GM12878 (cell line): Measurements from ENCODE around the gene EIF1. TPM values are rescaled to one million over a fixed set of nuclear protein-coding genes. Genes with fewer than 3 reads are reported as not detected.

ENCODE experiments used
- ATF3 ChIP-seq: IDR thresholded peaks from 2 replicates; pipeline ENCODE4 v1.6.1; 2011; ENCODE audit warnings: low read depth, mild to moderate bottlenecking, low read length, moderate library complexity, borderline replicate concordance; ENCODE audit errors: extremely low read depth
- ATF7 ChIP-seq: fragments of 450-650 bp; IDR thresholded peaks from 2 replicates; pipeline ENCODE4 v1.6.1; 2016; ENCODE audit warnings: low read depth, mild to moderate bottlenecking
- BRCA1 ChIP-seq: IDR thresholded peaks from 2 replicates; pipeline ENCODE4 v1.6.1; 2011; ENCODE audit warnings: low read depth, low read length, improper control_type of control experiment
- E2F4 ChIP-seq: IDR thresholded peaks from 2 replicates; pipeline ENCODE4 v1.6.1; 2012; ENCODE audit warnings: low read depth, low read length, improper control_type of control experiment
- EP300 ChIP-seq, 2 experiments: fragments of 150-350 bp in 1 of 2; IDR thresholded peaks; 2 replicates each; pipeline ENCODE4 v1.6.1; 2011 to 2012; ENCODE audit warnings: low read depth in 2 of 2, low read length in 2 of 2, borderline replicate concordance in 1 of 2, improper control_type of control experiment in 1 of 2, inconsistent platforms in 1 of 2; ENCODE audit not compliant: control insufficient read depth in 1 of 2
- FOXK2 ChIP-seq: fragments of 450-650 bp; IDR thresholded peaks from 2 replicates; pipeline ENCODE4 v1.6.1; 2017; ENCODE audit warnings: mild to moderate bottlenecking, moderate library complexity
- FOXM1 ChIP-seq: IDR thresholded peaks from 2 replicates; pipeline ENCODE4 v1.6.1; 2012; ENCODE audit warnings: low read depth, mild to moderate bottlenecking, inconsistent platforms, low read length, moderate library complexity
- MAX ChIP-seq: IDR thresholded peaks from 2 replicates; pipeline ENCODE4 v1.6.1; 2012; ENCODE audit warnings: low read depth, low read length, improper control_type of control experiment
- MYC ChIP-seq: IDR thresholded peaks from 2 replicates; pipeline ENCODE4 v1.6.1; 2011; ENCODE audit warnings: mild to moderate bottlenecking, low read length, moderate library complexity, inconsistent platforms; ENCODE audit not compliant: insufficient read depth, insufficient replicate concordance, insufficient read length, severe bottlenecking
- NFYA ChIP-seq: IDR thresholded peaks from 2 replicates; pipeline ENCODE4 v1.6.1; 2011; ENCODE audit warnings: low read depth, mild to moderate bottlenecking, low read length, improper control_type of control experiment, borderline replicate concordance
- NR2C1 ChIP-seq: fragments of 450-650 bp; IDR thresholded peaks from 2 replicates; pipeline ENCODE4 v1.6.1; 2017; ENCODE audit warnings: antibody characterized with exemption, mild to moderate bottlenecking, moderate library complexity
- PBX3 ChIP-seq: IDR thresholded peaks from 2 replicates; pipeline ENCODE4 v1.6.1; 2011; ENCODE audit warnings: mild to moderate bottlenecking, low read depth, low read length, moderate library complexity; ENCODE audit not compliant: insufficient replicate concordance
- POLR2A ChIP-seq: IDR thresholded peaks from 2 replicates; pipeline ENCODE4 v1.6.1; 2011; ENCODE audit warnings: low read depth, mild to moderate bottlenecking, low read length
- RB1 ChIP-seq: fragments of 450-650 bp; formaldehyde crosslinking; IDR thresholded peaks from 2 replicates; pipeline ENCODE4 v1.6.1; 2017; ENCODE audit warnings: mild to moderate bottlenecking, borderline replicate concordance
- SIN3A ChIP-seq: IDR thresholded peaks from 2 replicates; pipeline ENCODE4 v1.6.1; 2012; ENCODE audit warnings: low read depth, low read length, improper control_type of control experiment
- SMAD1 ChIP-seq: fragments of 450-650 bp; IDR thresholded peaks from 2 replicates; pipeline ENCODE4 v1.6.1; 2018; ENCODE audit warnings: mild to moderate bottlenecking, low read depth; ENCODE audit not compliant: partially characterized antibody
- ZSCAN29 ChIP-seq: fragments of 450-650 bp; IDR thresholded peaks from 2 replicates; pipeline ENCODE4 v1.6.1; 2017; ENCODE audit warnings: mild to moderate bottlenecking, moderate library complexity
- polyA plus RNA-seq, 11 experiments: library from polyadenylated mRNA; depleted of rRNA in 4 of 11; unstranded in 6 of 11; stranded (reverse) in 5 of 11; fragments of >200 nt; fragmentation: Nextera tagmentation in 4 of 11; fragmentation: Illumina TruSeq in 1 of 11; extraction: Ambion mirVana in 4 of 11; extraction: Trizol in 1 of 11; gene quantifications; 1 replicate in 1 of 11; 2 replicates in 10 of 11; pipeline versions ENCODE4 v1.2.1 to v1.2.3, GENCODE V29; 2011 to 2016; ENCODE audit warnings: inconsistent platforms in 2 of 11, missing spikeins in 2 of 11, low read depth in 1 of 11
- total RNA-seq, 4 experiments: library from RNA; depleted of rRNA in 3 of 4; stranded (reverse); fragments of >200 nt in 3 of 4; fragmentation: Illumina TruSeq in 1 of 4; extraction: Trizol in 1 of 4; gene quantifications; 2 replicates each; pipeline versions ENCODE4 v1.2.1 to v1.2.3, GENCODE V29; 2013 to 2021
- TF ChIP-seq, protein P1 (sequence below): fragments of 450-650 bp; IDR thresholded peaks from 2 replicates; pipeline ENCODE4 v1.6.1; 2016; ENCODE audit warnings: mild to moderate bottlenecking
- TF ChIP-seq, protein P2 (sequence below): IDR thresholded peaks from 2 replicates; pipeline ENCODE4 v1.6.1; 2011; ENCODE audit warnings: borderline replicate concordance, low read depth, mild to moderate bottlenecking, moderate library complexity, low read length; ENCODE audit not compliant: insufficient read depth, poor library complexity, severe bottlenecking
- TF ChIP-seq, protein P3 (sequence below): fragments of 450-650 bp; formaldehyde crosslinking; IDR thresholded peaks from 2 replicates; pipeline ENCODE4 v1.5.0; 2022; ENCODE audit warnings: mild to moderate bottlenecking, missing genetic modification characterization

EIF1 gene
- total and polyA plus RNA-seq, 10 of the 15 experiments (the other 5 are each of a cell fraction or from before 2014, with no cell fraction given) = 39.4 to 815 (median 480) TPM

GRCh38 chr17:41678411-41678906 lies 10.2 kb upstream of the EIF1 start (continued):
- TF ChIP-seq, protein P1, sequence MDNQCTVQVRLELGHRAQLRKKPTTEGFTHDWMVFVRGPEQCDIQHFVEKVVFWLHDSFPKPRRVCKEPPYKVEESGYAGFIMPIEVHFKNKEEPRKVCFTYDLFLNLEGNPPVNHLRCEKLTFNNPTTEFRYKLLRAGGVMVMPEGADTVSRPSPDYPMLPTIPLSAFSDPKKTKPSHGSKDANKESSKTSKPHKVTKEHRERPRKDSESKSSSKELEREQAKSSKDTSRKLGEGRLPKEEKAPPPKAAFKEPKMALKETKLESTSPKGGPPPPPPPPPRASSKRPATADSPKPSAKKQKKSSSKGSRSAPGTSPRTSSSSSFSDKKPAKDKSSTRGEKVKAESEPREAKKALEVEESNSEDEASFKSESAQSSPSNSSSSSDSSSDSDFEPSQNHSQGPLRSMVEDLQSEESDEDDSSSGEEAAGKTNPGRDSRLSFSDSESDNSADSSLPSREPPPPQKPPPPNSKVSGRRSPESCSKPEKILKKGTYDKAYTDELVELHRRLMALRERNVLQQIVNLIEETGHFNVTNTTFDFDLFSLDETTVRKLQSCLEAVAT = no peak
- TF ChIP-seq POLR2A (peak; percentile 87), SIN3A (no peak), MAX (no peak; the same call in 1 of the 2 replicates), E2F4 (no peak), FOXK2 (no peak), SMAD1 (peak; percentile 94), MYC (no peak), NFYA (no peak), ATF7 (no peak), ATF3 (no peak), RB1 (no peak), ZSCAN29 (no peak), EP300 (IDR thresholded peaks at IDR 0.05; ENCODE audit: borderline replicate concordance in 1 of 2, control insufficient read depth in 1 of 2, low read depth in 2 of 2, low read length in 2 of 2) (no peak), BRCA1 (no peak), PBX3 (no peak), FOXM1 (no peak), NR2C1 (no peak)
- TF ChIP-seq, protein P2, sequence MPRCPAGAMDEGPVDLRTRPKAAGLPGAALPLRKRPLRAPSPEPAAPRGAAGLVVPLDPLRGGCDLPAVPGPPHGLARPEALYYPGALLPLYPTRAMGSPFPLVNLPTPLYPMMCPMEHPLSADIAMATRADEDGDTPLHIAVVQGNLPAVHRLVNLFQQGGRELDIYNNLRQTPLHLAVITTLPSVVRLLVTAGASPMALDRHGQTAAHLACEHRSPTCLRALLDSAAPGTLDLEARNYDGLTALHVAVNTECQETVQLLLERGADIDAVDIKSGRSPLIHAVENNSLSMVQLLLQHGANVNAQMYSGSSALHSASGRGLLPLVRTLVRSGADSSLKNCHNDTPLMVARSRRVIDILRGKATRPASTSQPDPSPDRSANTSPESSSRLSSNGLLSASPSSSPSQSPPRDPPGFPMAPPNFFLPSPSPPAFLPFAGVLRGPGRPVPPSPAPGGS = no peak
- TF ChIP-seq, protein P3, sequence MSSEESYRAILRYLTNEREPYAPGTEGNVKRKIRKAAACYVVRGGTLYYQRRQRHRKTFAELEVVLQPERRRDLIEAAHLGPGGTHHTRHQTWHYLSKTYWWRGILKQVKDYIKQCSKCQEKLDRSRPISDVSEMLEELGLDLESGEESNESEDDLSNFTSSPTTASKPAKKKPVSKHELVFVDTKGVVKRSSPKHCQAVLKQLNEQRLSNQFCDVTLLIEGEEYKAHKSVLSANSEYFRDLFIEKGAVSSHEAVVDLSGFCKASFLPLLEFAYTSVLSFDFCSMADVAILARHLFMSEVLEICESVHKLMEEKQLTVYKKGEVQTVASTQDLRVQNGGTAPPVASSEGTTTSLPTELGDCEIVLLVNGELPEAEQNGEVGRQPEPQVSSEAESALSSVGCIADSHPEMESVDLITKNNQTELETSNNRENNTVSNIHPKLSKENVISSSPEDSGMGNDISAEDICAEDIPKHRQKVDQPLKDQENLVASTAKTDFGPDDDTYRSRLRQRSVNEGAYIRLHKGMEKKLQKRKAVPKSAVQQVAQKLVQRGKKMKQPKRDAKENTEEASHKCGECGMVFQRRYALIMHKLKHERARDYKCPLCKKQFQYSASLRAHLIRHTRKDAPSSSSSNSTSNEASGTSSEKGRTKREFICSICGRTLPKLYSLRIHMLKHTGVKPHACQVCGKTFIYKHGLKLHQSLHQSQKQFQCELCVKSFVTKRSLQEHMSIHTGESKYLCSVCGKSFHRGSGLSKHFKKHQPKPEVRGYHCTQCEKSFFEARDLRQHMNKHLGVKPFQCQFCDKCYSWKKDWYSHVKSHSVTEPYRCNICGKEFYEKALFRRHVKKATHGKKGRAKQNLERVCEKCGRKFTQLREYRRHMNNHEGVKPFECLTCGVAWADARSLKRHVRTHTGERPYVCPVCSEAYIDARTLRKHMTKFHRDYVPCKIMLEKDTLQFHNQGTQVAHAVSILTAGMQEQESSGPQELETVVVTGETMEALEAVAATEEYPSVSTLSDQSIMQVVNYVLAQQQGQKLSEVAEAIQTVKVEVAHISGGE = peak; percentile 68
